ENCODE data around the gene OTOG.
"Not testable (repeated sequence)": the region's sequence is repeated elsewhere in the genome, so short reads cannot be mapped to it uniquely, and the experiment has no call there.

OTOG gene

GRCh38 chr11:17610085-17610894 lies 63.2 kb downstream of the OTOG start:
- DNase-seq (ENCODE audit: low read depth) = no peak
- in situ Hi-C loops (cut with HindIII; ENCODE audit: low sequenced_read_pairs) = no loop called here
- no peak for TF ChIP-seq CTCF (IDR thresholded peaks at IDR 0.05; ENCODE audit: low read depth, low read length, missing control alignments)
- no peak overlapping the region for H3K4me3 ChIP-seq (ENCODE audit: low read depth, low read length)

GRCh38 chr11:17611049-17611448 lies 64.0 kb downstream of the OTOG start:
- in situ Hi-C loops (cut with HindIII; ENCODE audit: low sequenced_read_pairs) = no loop called here
- DNase-seq (ENCODE audit: low read depth) = no peak
- H3K4me3 ChIP-seq (ENCODE audit: low read depth, low read length) = no peak overlapping the region
- no peak for TF ChIP-seq CTCF (IDR thresholded peaks at IDR 0.05; ENCODE audit: low read depth, low read length, missing control alignments)

GRCh38 chr11:17611503-17612220 lies 64.6 kb downstream of the OTOG start:
- in situ Hi-C loops (cut with HindIII; ENCODE audit: low sequenced_read_pairs) = no loop called here
- no peak overlapping the region for H3K4me3 ChIP-seq (ENCODE audit: low read depth, low read length)
- TF ChIP-seq CTCF (IDR thresholded peaks at IDR 0.05; ENCODE audit: low read depth, low read length, missing control alignments) = no peak
- DNase-seq (ENCODE audit: low read depth) = no peak

GRCh38 chr11:17612221-17613188 lies 65.4 kb downstream of the OTOG start:
- no peak for TF ChIP-seq CTCF (IDR thresholded peaks at IDR 0.05; ENCODE audit: low read depth, low read length, missing control alignments)
- DNase-seq (ENCODE audit: low read depth) = no peak
- in situ Hi-C loops (cut with HindIII; ENCODE audit: low sequenced_read_pairs) = no loop called here
- no peak overlapping the region for H3K4me3 ChIP-seq (ENCODE audit: low read depth, low read length)

- TF ChIP-seq CTCF (IDR thresholded peaks at IDR 0.05; ENCODE audit: low read depth, low read length, missing control alignments) = no peak
- in situ Hi-C loops (cut with HindIII; ENCODE audit: low sequenced_read_pairs) = no loop called here
- no peak for DNase-seq (ENCODE audit: low read depth)
- no peak overlapping the region for H3K4me3 ChIP-seq (ENCODE audit: low read depth, low read length)
These were observed 66.4 kb downstream of the OTOG start for GRCh38 chr11:17613428-17613962.

GRCh38 chr11:17613983-17614382 lies 66.9 kb downstream of the OTOG start:
- DNase-seq (ENCODE audit: low read depth) = no peak
- TF ChIP-seq CTCF (IDR thresholded peaks at IDR 0.05; ENCODE audit: low read depth, low read length, missing control alignments) = no peak
- in situ Hi-C loops (cut with HindIII; ENCODE audit: low sequenced_read_pairs) = no loop called here
- H3K4me3 ChIP-seq (ENCODE audit: low read depth, low read length) = no peak overlapping the region

GRCh38 chr11:17622711-17623110 lies 75.7 kb downstream of the OTOG start:
- DNase-seq (ENCODE audit: low read depth); H3K4me3 ChIP-seq (ENCODE audit: low read depth, low read length); in situ Hi-C loops (cut with HindIII; ENCODE audit: low sequenced_read_pairs): not testable (repeated sequence)
